ENCODE results near the gene SVIL.

Gene SVIL

GRCh38 chr10:29434111-29434510, 200.7 kb downstream of the SVIL start:
- no peak for TF ChIP-seq CTCF (IDR thresholded peaks at IDR 0.05; ENCODE audit: low read depth, low read length, missing control alignments)
- H3K4me3 ChIP-seq (ENCODE audit: low read depth, low read length) = no peak overlapping the region
- no peak for DNase-seq (ENCODE audit: low read depth)

GRCh38 chr10:29431711-29432110, 203.1 kb downstream of the SVIL start:
- no peak for TF ChIP-seq CTCF (IDR thresholded peaks at IDR 0.05; ENCODE audit: low read depth, low read length, missing control alignments)
- DNase-seq (ENCODE audit: low read depth) = no peak
- H3K4me3 ChIP-seq (ENCODE audit: low read depth, low read length) = no peak overlapping the region

GRCh38 chr10:29430101-29430500, 204.7 kb downstream of the SVIL start:
- DNase-seq (ENCODE audit: low read depth) = no peak
- TF ChIP-seq CTCF (IDR thresholded peaks at IDR 0.05; ENCODE audit: low read depth, low read length, missing control alignments) = no peak
- no peak overlapping the region for H3K4me3 ChIP-seq (ENCODE audit: low read depth, low read length)

DNA sequence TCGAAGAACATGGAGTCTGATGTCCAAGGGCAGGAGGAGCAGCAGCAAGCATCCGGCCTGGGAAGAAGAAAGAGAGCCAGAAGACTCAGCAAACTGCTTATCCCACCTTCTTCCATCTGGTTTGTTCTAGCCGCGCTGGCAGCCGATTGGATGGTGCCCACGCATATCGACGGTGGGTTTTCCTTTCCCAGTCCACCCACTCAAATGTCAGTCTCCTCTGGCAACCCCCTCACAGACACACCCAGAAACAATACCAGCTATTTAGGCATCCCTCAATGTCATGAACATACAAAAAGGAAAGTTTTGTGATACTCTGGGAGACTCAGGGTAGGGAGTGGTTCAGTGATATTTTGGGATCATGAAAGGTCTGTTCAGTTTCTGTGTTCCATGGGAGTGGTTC, 206.3 kb downstream of the SVIL start:
- no peak overlapping the region for H3K4me3 ChIP-seq (ENCODE audit: low read depth, low read length)
- no peak for TF ChIP-seq CTCF (IDR thresholded peaks at IDR 0.05; ENCODE audit: low read depth, low read length, missing control alignments)
- no peak for DNase-seq (ENCODE audit: low read depth)

DNA sequence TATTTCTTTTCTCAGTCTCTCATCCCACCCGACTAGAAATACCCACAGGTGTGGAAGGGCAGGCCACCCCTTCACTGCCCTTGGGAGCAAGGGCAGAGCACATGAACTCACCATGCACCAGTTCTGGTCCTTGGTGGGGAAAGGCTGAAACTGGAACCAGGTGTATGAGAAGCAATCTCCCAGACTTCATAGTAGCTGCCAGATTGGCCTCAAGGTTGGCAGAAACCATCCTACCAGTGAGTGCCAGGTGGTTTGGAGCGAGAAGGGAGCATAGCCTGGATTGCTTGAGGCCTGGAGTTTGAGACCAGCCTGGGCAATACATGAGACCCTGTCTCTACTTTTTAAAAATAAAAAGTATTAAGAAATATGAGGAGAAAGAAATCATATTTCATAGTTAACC, 207.1 kb downstream of the SVIL start:
- DNase-seq (ENCODE audit: low read depth) = no peak
- TF ChIP-seq CTCF (IDR thresholded peaks at IDR 0.05; ENCODE audit: low read depth, low read length, missing control alignments) = no peak
- no peak overlapping the region for H3K4me3 ChIP-seq (ENCODE audit: low read depth, low read length)

DNA sequence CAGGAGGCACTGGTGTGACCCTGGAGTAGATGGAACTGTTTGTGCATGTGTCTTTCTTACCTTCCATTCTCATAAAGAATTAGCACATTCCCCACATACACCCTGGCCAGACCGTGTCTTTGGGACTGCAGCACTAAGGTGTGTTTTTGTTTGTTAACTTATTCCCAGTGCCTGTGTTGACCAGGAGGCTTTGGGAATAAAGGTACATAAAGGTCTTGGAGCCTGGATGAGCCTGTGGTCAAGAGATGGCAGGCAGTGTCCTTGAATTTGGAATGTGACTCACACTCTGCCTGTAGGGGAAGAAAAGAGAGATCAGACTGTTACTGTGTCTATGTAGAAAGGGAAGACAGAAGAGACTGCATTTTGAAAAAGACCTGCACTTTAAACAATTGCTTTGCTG, 208.4 kb downstream of the SVIL start:
- TF ChIP-seq CTCF (IDR thresholded peaks at IDR 0.05; ENCODE audit: low read depth, low read length, missing control alignments) = no peak
- H3K4me3 ChIP-seq (ENCODE audit: low read depth, low read length) = no peak overlapping the region
- DNase-seq (ENCODE audit: low read depth) = no peak

DNA sequence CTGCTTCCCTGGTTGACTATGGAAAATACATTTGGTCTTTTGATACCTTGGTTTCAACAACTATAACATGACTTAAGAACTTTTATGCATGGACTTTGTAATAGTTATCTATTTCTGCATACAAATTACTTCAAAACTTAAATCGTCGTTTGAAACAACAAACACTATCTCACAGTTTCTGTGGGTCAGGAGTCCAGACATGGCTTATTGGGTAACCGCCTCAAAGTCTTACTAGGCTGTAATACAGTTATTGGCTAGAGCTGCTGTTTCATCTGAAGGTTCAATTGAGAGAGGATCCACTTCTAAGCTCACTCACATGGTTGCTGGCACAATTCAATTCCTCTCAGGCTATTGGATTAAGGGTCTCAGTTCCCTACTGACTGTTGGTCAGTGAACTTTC, 210.8 kb downstream of the SVIL start:
- H3K4me3 ChIP-seq (ENCODE audit: low read depth, low read length) = no peak overlapping the region
- TF ChIP-seq CTCF (IDR thresholded peaks at IDR 0.05; ENCODE audit: low read depth, low read length, missing control alignments) = no peak
- no peak for DNase-seq (ENCODE audit: low read depth)
